Mesendoderm (in vitro differentiated cells): ENCODE measurements around the gene ZNF691.

Source experiments
- DNase-seq: peaks from one replicate; pipeline ENCODE4 v3.0.0; 2013
- H2AK5ac ChIP-seq: 2 replicates; pipeline ENCODE4 v1.6.1; 2013; ENCODE audit warnings: low read length, inconsistent platforms
- H2BK120ac ChIP-seq: 2 replicates; pipeline ENCODE4 v1.6.1; 2013; ENCODE audit warnings: low read depth, mild to moderate bottlenecking, low read length, moderate library complexity, mixed read lengths
- H2BK15ac ChIP-seq: replicated peaks from 2 replicates; pipeline ENCODE4 v1.6.1; 2013; ENCODE audit warnings: low read depth, mild to moderate bottlenecking, moderate library complexity
- H2BK5ac ChIP-seq: 2 replicates; pipeline ENCODE4 v1.6.1; 2013; ENCODE audit warnings: low read length, inconsistent platforms
- H3K18ac ChIP-seq: 2 replicates; pipeline ENCODE4 v1.6.1; 2013; ENCODE audit warnings: mild to moderate bottlenecking, low read length, mixed read lengths
- H3K23ac ChIP-seq: one replicate; pipeline ENCODE4 v1.6.1; 2013; ENCODE audit warnings: low read length
- H3K27ac ChIP-seq: 2 replicates; pipeline ENCODE4 v1.5.1; 2013; ENCODE audit warnings: low read depth, mild to moderate bottlenecking, inconsistent platforms, low read length, moderate library complexity
- H3K27me3 ChIP-seq: 2 replicates; pipeline ENCODE4 v1.6.1; 2013; ENCODE audit warnings: low read length, control low read depth, mild to moderate bottlenecking, inconsistent platforms; ENCODE audit not compliant: insufficient read depth, poor library complexity
- H3K36me3 ChIP-seq: 2 replicates; pipeline ENCODE4 v1.6.1; 2013; ENCODE audit warnings: low read length, inconsistent platforms; ENCODE audit not compliant: control insufficient read depth, insufficient read depth
- H3K4ac ChIP-seq: one replicate; pipeline ENCODE4 v1.6.1; 2013; ENCODE audit warnings: low read depth, mild to moderate bottlenecking, low read length, moderate library complexity
- H3K4me1 ChIP-seq: 2 replicates; pipeline ENCODE4 v1.6.1; 2013; ENCODE audit warnings: low read depth, low read length, inconsistent platforms; ENCODE audit not compliant: control insufficient read depth
- H3K4me2 ChIP-seq: 2 replicates; pipeline ENCODE4 v1.6.1; 2013; ENCODE audit warnings: low read length
- H3K4me3 ChIP-seq: 2 replicates; pipeline ENCODE4 v1.5.1; 2013; ENCODE audit warnings: mild to moderate bottlenecking, low read length
- H3K56ac ChIP-seq: one replicate; pipeline ENCODE4 v1.6.1; 2013; ENCODE audit warnings: low read length
- H3K79me1 ChIP-seq: 2 replicates; pipeline ENCODE4 v1.6.1; 2013; ENCODE audit warnings: low read length, inconsistent platforms
- H3K79me2 ChIP-seq: 2 replicates; pipeline ENCODE4 v1.6.1; 2013; ENCODE audit warnings: mild to moderate bottlenecking, low read length; ENCODE audit not compliant: control insufficient read depth, insufficient read depth
- H3K9ac ChIP-seq: 2 replicates; pipeline ENCODE4 v1.6.1; 2013; ENCODE audit warnings: low read length, inconsistent platforms
- H4K5ac ChIP-seq: one replicate; pipeline ENCODE4 v1.6.1; 2013; ENCODE audit warnings: low read length
- H4K8ac ChIP-seq: one replicate; pipeline ENCODE4 v1.6.1; 2013; ENCODE audit warnings: low read depth, mild to moderate bottlenecking, control low read depth, low read length, moderate library complexity
- WGBS: extraction: QIAGEN DNeasy Blood & Tissue Kit; methylation state at CpG from one replicate; pipeline ENCODE4 v1.1.7; 2013; ENCODE audit warnings: low lambda C conversion rate, missing lambda C conversion rate; ENCODE audit not compliant: insufficient coverage; ENCODE audit errors: extremely low coverage; 5-methylcytosine and 5-hydroxymethylcytosine counted together

Gene ZNF691

GRCh38 chr1:42847721-42848460, 1.5 kb downstream of the ZNF691 start:
- no peak overlapping the region for H2AK5ac ChIP-seq
- whole genome bisulfite sequencing: no CpG with 5 or more reads among the region's 6 CpGs
- peaks cover 7% of the 10 kb centered on the region for H3K4me1 ChIP-seq
- DNase-seq: no peak
- H3K56ac ChIP-seq: peak overlapping the region; percentile 18
- no peak overlapping the region for H2BK5ac ChIP-seq
- no peak overlapping the region for H4K8ac ChIP-seq
- no peak overlapping the region for H3K27ac ChIP-seq
- peaks cover 13% of the 10 kb centered on the region for H3K79me1 ChIP-seq
- H3K4ac ChIP-seq: no peak overlapping the region
- H3K27me3 ChIP-seq: no peaks in the 10 kb centered on the region
- no peak overlapping the region for H2BK120ac ChIP-seq
- H3K79me2 ChIP-seq: peaks cover 11% of the 10 kb centered on the region
- peak overlapping the region; percentile 40 for H3K9ac ChIP-seq
- peaks cover 2% of the 10 kb centered on the region for H3K36me3 ChIP-seq
- no peak overlapping the region for H2BK15ac ChIP-seq
- peak overlapping the region; percentile 12 for H3K4me2 ChIP-seq
- H3K23ac ChIP-seq: no peak overlapping the region
- no peak overlapping the region for H3K4me3 ChIP-seq
- H3K18ac ChIP-seq: no peak overlapping the region
- no peak overlapping the region for H4K5ac ChIP-seq

GRCh38 chr1:42848823-42849537, 2.6 kb downstream of the ZNF691 start:
- H3K56ac ChIP-seq: no peak overlapping the region
- H3K36me3 ChIP-seq: peaks cover 2% of the 10 kb centered on the region
- no peak overlapping the region for H3K18ac ChIP-seq
- H2BK15ac ChIP-seq: no peak overlapping the region
- no peak overlapping the region for H4K5ac ChIP-seq
- H2AK5ac ChIP-seq: no peak overlapping the region
- WGBS: no CpG with 5 or more reads among the region's 2 CpGs
- no peak overlapping the region for H3K4ac ChIP-seq
- no peaks in the 10 kb centered on the region for H3K27me3 ChIP-seq
- H3K4me2 ChIP-seq: no peak overlapping the region
- peaks cover 13% of the 10 kb centered on the region for H3K79me1 ChIP-seq
- no peak overlapping the region for H3K9ac ChIP-seq
- H3K79me2 ChIP-seq: peaks cover 11% of the 10 kb centered on the region
- DNase-seq: no peak
- no peak overlapping the region for H3K4me3 ChIP-seq
- no peak overlapping the region for H3K23ac ChIP-seq
- peaks cover 7% of the 10 kb centered on the region for H3K4me1 ChIP-seq
- no peak overlapping the region for H4K8ac ChIP-seq
- H3K27ac ChIP-seq: no peak overlapping the region
- no peak overlapping the region for H2BK120ac ChIP-seq
- H2BK5ac ChIP-seq: no peak overlapping the region

GRCh38 chr1:42849944-42850343, 3.5 kb downstream of the ZNF691 start:
- no peak overlapping the region for H2BK5ac ChIP-seq
- no peak overlapping the region for H3K4me3 ChIP-seq
- H3K18ac ChIP-seq: no peak overlapping the region
- H4K8ac ChIP-seq: no peak overlapping the region
- DNase-seq: no peak
- no peak overlapping the region for H3K23ac ChIP-seq
- no CpG with 5 or more reads among the region's 5 CpGs for WGBS
- no peak overlapping the region for H3K4me2 ChIP-seq
- H3K4ac ChIP-seq: no peak overlapping the region
- no peak overlapping the region for H2BK120ac ChIP-seq
- no peak overlapping the region for H4K5ac ChIP-seq
- peaks cover 7% of the 10 kb centered on the region for H3K4me1 ChIP-seq
- peaks cover 2% of the 10 kb centered on the region for H3K36me3 ChIP-seq
- H2BK15ac ChIP-seq: no peak overlapping the region
- no peak overlapping the region for H2AK5ac ChIP-seq
- peaks cover 11% of the 10 kb centered on the region for H3K79me2 ChIP-seq
- H3K27me3 ChIP-seq: no peaks in the 10 kb centered on the region
- no peak overlapping the region for H3K9ac ChIP-seq
- no peak overlapping the region for H3K27ac ChIP-seq
- H3K79me1 ChIP-seq: peaks cover 13% of the 10 kb centered on the region
- no peak overlapping the region for H3K56ac ChIP-seq

- no peaks in the 10 kb centered on the region for H3K27me3 ChIP-seq
- H4K5ac ChIP-seq: no peak overlapping the region
- H4K8ac ChIP-seq: no peak overlapping the region
- WGBS: no CpG with 5 or more reads among the region's 15 CpGs
- H3K18ac ChIP-seq: no peak overlapping the region
- no peak overlapping the region for H3K27ac ChIP-seq
- DNase-seq: no peak
- H3K36me3 ChIP-seq: peaks cover 2% of the 10 kb centered on the region
- H3K23ac ChIP-seq: no peak overlapping the region
- no peak overlapping the region for H3K4me3 ChIP-seq
- no peak overlapping the region for H3K4me2 ChIP-seq
- peaks cover 13% of the 10 kb centered on the region for H3K79me1 ChIP-seq
- no peak overlapping the region for H2BK15ac ChIP-seq
- no peak overlapping the region for H2BK5ac ChIP-seq
- no peak overlapping the region for H3K4ac ChIP-seq
- peaks cover 7% of the 10 kb centered on the region for H3K4me1 ChIP-seq
- H3K9ac ChIP-seq: no peak overlapping the region
- no peak overlapping the region for H2BK120ac ChIP-seq
- no peak overlapping the region for H2AK5ac ChIP-seq
- no peak overlapping the region for H3K56ac ChIP-seq
- peaks cover 11% of the 10 kb centered on the region for H3K79me2 ChIP-seq
These were observed 5.0 kb downstream of the ZNF691 start for GRCh38 chr1:42851420-42851819.

GRCh38 chr1:42851960-42852607, 5.7 kb downstream of the ZNF691 start:
- H3K56ac ChIP-seq: no peak overlapping the region
- no peak overlapping the region for H3K4me2 ChIP-seq
- H3K23ac ChIP-seq: no peak overlapping the region
- H3K27me3 ChIP-seq: no peaks in the 10 kb centered on the region
- peaks cover 2% of the 10 kb centered on the region for H3K36me3 ChIP-seq
- no peak overlapping the region for H3K18ac ChIP-seq
- no peak overlapping the region for H3K9ac ChIP-seq
- H3K4me3 ChIP-seq: no peak overlapping the region
- H3K79me2 ChIP-seq: peaks cover 8% of the 10 kb centered on the region
- no peak overlapping the region for H2BK5ac ChIP-seq
- no peak overlapping the region for H3K4ac ChIP-seq
- WGBS: no CpG with 5 or more reads among the region's 2 CpGs
- no peak overlapping the region for H2AK5ac ChIP-seq
- no peak for DNase-seq
- no peak overlapping the region for H3K27ac ChIP-seq
- no peak overlapping the region for H4K5ac ChIP-seq
- no peak overlapping the region for H4K8ac ChIP-seq
- H2BK120ac ChIP-seq: no peak overlapping the region
- H3K4me1 ChIP-seq: peaks cover 7% of the 10 kb centered on the region
- peaks cover 10% of the 10 kb centered on the region for H3K79me1 ChIP-seq
- no peak overlapping the region for H2BK15ac ChIP-seq
